NCI-H1092 (cell line): ENCODE measurements around the gene TRMO.
"Not testable (repeated sequence)": the region's sequence is repeated elsewhere in the genome, so short reads cannot be mapped to it uniquely, and the experiment has no call there.

Experiments
- DNase-seq: peaks from one replicate; lab custom pipeline; 2025; lab: John Stamatoyannopoulos, UW

Gene TRMO, protein sequence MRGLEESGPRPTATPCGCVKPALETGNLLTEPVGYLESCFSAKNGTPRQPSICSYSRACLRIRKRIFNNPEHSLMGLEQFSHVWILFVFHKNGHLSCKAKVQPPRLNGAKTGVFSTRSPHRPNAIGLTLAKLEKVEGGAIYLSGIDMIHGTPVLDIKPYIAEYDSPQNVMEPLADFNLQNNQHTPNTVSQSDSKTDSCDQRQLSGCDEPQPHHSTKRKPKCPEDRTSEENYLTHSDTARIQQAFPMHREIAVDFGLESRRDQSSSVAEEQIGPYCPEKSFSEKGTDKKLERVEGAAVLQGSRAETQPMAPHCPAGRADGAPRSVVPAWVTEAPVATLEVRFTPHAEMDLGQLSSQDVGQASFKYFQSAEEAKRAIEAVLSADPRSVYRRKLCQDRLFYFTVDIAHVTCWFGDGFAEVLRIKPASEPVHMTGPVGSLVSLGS

DNA sequence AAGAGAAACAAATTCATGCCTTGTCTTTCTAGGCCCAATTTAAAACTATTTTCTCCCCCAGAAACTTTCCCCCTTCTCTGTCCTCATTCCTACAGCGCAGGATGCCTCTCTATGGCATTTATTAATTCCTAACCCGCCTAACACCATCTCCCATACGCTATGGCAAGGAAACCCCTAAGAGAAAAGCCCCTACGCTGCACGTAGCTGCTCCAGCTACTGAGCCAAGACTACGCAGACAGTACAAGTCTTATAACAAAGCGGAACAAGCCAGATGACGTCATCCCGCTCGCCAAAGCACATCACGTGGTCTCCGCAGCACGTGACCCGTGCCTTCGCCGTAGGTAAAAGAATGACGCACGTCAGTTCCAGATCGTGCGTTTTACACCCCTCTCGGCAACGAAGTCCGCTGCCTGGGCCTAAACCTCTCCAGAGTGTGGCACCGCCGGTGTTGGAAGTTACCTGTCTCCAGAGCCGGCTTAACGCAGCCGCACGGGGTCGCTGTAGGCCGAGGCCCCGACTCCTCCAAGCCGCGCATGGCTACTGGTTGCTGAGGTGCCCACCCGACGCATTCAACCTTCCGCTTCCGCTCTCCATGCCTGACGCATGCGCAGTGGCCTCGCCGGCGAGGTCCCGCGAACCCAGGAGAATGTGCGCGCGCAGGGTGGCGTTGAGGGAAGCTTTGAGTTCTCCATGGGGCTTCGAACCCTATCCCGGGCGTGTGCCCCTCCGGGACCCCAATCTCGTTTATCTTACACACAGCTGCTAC, at the start of gene TRMO:
Gene TRMO (minus strand): TSS at position 542 of the 766 bp plus-strand sequence. CDS start 7 bp downstream, at position 535.
- peak; percentile 98 for DNase-seq

DNA sequence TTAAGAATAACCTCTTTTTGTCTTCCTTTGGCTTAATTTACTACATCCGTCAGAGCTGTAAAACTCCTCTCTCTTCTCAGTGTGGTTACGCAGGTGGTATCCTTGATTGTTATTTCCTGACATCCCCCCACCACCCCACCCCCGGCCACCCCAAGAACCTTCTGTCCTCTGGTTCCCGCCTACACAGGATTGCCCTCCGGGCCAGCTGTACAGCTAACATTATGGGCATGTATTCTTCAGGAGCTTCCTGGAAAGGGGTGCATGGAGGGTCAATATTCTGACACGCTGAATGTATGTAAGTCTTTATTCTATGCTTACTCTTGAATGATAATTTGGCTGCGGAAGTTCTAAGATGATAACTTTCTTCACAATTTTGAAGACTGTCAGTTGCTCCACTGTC, 47.9 kb upstream of the TRMO start:
- DNase-seq: no peak

DNA sequence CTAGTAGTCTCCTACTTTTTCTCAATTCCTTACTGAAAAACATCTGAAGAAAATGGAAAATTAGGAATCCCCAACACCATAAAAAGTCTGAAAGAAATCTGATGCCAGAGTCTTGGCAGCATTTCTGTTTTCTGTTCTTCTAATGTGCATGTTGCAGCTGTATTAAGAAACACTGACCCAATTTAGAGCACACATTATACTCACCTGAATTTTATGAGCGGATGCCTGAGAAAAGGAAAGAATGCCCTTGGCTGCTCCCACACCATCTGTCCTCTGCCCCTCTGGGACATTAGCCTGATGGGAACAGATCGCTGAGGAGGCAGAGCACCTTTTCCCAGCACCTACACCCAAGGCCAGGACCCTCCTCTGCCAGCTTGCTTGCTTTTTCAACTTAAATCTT, 46.7 kb upstream of the TRMO start:
- DNase-seq: no peak

DNA sequence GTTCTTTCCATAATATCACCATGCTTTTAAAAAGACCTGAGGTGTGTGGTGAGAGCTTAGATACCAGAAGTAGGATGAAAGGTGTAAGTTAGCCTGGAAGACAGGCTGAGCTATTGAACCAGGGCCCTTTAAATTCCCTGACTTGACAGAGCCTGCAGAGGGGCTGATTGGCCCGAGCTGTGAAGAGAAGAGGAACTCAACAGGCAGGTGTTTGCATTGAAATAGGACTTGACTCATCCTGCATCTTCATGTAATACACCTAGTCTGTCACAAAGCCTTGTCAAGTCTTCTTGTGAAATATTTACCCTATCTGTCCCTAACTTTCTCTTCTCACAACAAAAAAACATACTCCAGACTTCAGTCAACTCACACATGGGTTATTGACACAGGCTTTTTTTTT, 44.2 kb upstream of the TRMO start:
- no peak for DNase-seq

DNA sequence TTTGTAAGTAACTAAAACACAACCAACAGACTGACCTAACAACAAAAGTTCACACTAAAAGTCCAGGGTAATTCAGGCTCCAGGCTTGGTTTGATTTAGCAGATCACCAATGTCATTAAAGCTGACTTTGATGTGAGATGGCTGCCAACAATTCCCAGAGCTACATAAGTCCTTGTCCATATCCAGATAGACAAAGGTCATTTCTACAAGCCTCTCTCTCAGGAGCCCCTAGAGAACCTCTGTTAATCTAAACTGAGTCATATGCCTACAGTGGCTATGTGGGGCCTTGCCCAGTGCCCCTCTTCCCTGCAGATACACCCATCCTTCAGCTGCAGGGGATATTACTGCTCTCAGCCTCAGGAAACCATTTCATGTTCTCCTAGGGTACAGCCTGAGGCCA, 42.6 kb upstream of the TRMO start:
- DNase-seq: no peak

DNA sequence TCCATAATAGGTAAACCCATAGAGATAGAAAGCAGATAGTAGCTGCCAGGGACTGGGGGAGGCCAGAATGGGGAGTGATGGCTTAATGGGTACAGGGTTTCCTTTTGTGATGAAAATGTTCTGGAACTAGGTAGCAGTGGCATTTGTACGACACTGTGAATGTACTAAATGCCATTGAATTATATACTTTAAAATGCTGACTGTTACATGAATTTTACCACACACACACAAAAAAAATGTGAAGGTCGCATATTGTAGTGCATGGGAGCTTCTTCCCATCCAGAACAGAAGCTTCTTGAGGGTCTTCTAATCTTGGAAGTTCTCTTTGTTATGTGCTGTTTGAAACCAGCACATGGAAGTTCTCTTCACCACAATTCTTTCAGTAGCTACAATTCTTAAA, 40.9 kb upstream of the TRMO start:
- DNase-seq: no peak

DNA sequence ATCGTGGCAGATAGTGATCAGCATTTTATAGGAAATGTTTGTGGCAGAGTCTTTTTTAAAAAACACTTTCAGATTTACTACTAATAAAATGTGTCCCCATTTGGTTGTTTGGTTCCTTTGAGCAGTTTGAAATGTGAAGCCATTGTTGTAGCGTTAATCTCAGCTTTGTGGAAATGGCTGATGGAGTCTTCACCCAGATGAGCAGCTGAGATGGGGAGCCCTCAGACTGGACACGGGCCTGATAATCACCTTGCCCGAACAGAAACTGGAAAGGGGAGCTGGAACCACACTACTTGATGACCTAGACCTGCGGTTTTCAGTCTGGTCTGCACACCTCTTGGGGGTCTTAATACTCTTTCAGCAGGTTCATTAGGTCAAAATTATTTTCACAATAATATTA, 40.3 kb upstream of the TRMO start:
- no peak for DNase-seq

DNA sequence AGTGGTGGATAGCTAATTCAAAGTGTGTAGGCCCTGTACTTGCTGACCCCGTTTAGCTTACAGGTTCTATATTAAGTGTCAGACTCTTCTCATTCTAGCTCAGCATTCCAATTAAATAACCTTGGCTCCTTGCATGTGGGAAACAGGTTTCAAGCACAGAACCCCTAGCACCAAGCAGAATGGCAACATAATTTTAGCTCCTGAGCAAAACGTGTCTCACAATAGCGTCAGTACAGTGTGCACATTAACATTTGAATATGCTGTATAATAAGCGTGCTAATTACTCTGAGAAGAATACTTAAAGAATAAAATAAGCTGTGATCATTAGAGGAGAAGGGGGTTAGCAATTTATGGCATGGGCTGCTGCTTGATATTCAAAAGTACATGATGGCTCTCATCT, 39.8 kb upstream of the TRMO start:
- DNase-seq: no peak

DNA sequence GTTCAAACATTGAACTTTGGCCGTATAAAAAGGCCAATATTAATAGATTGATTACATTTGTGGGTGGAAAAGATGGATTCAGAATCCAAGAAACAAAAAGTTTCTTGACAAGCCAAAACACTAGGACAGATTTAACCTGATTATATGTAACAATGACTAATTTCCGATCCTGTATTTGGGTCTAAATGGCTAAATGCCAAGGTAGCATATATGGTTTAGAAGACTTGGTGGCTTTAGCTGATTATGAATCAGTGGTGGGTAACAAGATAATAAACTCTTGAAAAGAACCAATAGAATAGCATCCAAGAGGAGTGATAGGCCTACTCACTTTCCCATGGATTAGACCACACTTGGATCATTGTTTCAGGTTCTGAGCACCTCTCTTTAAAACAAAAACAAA, 39.1 kb upstream of the TRMO start:
- no peak for DNase-seq

DNA sequence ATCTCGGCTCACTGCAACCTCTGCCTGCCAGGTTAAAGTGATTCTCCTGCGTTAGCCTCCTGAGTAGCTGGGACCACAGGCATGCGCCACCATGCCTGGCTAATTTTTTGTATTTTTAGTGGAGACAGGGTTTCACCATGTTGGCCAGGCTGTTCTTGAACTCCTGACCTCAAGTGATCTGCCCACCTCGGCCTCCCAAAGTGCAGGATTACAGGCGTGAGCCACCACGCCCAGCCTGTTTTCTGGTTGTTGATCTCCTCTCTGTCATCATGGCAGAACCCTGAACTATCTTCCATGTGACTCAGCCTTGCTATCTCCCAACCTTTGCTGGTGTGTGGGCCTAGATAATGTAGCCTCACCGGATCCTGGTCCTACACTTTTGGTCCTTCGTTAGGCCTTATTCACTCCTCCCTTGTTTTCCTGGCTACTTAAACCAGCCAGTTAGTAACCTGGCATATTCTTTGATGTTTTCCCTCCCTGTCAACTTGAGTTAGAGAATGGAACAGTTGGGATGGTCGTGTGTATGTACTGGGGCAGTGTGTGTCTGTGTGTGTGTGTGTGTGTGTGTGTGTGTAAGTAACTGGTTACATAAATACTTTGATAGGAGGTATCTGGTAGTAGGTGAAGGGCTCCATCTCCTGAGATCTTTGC, 38.5 kb upstream of the TRMO start:
- DNase-seq: not testable (repeated sequence)

DNA sequence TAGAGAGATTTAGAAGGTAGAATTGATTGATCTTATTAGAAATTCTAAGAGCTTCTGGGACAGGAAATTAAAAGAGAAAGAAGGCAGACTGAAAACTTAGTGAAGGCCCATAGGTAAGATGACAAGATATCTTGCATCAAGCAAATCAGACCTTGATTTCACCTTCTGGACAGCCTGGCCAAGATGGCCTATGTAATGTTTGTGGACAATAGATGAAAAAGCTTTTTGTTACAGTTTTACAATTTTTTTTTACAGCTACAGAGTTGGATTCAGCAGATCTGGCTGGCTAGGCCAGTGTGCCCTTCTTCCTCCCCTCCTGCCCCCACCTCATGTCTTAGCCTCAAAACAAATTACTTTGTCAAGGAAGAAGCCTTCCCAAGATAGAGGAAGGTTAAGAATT, 37.3 kb upstream of the TRMO start:
- DNase-seq: no peak

DNA sequence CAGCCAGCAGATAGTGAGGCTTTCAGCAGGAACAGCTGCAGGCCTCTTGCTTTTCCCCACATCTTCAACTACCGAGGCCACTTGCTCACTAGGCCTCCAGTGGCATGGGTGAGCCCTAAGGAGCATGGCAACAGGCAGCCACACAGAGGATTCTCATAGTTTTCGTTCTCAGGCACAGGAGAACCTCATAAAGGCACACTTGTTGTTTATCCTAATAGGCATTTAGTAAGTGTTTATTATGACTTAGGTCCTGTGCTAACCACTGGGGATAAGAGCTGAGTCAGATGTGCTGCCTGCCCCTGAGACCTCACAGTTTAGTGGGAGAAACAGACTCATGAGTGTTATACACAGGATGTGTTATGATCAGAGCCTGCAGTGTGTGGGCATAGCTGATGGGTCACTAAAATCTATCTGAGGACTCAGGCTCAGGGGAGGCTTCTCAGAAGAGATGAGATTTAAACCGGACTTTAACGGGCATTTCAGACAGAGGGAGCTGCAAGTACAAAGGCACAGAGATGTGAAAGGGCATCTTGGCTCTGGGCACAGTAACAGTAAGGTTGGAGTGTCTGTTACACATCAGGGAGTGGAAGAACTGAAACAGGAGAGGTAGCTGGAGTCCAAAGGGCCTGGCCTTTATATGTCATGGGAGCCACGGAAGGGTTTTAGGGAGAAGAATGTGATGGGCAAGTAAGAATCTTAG, 36.7 kb upstream of the TRMO start:
- no peak for DNase-seq

DNA sequence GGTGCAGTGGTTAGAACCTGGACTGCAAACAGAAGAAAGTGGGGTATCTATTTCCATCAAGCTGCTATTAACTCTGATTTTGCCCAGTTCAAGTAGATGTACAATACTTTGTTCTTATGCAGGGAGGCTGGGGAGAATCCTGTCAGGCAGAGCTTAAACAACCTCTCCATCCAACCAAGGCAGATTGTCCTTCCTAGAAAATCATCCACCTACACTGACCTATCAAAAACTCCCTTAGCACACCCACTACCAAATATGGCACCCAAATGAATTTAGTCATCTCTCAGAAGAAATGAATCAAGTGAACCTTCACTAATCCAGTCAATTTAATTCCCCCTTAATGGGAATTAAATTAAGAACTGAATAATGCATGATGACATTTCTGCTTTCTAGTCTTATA, 34.0 kb upstream of the TRMO start:
- no peak for DNase-seq

DNA sequence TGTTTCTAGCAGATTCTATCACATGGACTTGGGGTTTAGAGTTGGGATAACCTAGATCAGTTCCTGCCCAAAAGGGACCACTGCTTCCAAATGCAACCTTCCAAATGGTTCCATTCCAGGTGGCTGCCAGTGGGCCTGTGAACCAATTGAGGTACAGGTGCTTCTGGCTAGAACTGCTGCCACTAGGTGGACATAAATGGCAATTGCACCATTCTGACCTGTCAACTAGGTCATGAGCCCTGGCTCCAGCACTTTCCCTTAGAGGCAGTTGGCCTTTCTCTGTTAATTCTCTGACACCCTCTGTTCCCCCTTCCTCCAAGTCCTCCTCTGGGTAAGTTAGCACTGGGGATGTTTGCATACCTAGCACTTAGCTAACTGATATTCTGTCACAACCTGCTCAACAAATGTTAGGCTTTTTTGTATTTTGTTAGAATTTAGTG, 32.3 kb upstream of the TRMO start:
- DNase-seq: peak; percentile 45

DNA sequence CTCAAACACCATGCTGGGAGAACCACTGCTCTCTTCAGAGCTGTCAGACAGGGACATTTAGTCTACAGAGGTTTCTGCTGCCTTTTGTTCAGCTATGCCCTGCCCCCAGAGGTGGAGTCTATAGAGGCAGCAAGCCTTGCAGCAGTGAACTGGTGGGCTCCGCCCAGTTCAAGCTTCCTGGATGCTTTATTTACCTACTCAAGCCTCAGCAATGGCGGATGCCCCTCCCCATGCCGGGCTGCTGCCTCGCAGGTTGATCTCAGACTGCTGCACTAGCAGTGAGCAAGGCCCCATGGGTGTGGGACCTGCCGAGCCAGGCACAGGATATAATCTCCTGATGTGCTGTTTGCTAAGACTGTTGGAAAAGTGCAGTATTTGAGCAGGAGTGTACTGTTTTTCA, 28.6 kb upstream of the TRMO start:
- not testable (repeated sequence) for DNase-seq

DNA sequence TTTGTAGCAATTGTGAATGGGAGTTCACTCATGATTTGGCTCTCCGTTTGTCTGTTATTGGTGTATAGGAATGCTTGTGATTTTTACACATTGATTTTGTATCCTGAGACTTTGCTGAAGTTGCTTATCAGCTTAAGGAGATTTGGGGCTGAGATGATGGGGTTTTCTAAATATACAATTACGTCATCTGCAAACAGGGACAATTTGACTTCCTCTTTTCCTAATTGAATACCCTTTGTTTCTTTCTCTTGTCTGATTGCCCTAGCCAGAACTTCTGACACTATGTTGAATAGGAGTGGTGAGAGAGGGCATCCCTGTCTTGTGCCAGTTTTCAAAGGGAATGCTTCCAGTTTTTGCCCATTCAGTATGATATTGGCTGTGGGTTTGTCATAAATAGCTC, 24.8 kb upstream of the TRMO start:
- not testable (repeated sequence) for DNase-seq

DNA sequence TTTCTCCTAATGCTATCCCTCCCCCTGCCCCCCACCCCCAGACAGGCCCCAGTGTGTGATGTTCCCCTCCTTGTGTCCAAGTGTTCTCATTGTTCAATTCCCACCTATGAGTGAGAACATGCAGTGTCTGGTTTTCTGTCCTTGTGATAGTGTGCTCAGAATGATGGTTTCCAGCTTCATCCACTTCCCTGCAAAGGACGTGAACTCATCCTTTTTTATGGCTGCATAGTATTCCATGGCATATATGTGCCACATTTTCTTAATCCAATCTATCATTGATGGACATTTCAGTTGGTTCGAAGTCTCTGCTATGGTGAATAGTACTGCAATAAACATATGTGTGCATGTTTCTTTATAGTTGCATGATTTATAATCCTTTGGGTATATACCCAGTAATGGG, 23.2 kb upstream of the TRMO start:
- not testable (repeated sequence) for DNase-seq

DNA sequence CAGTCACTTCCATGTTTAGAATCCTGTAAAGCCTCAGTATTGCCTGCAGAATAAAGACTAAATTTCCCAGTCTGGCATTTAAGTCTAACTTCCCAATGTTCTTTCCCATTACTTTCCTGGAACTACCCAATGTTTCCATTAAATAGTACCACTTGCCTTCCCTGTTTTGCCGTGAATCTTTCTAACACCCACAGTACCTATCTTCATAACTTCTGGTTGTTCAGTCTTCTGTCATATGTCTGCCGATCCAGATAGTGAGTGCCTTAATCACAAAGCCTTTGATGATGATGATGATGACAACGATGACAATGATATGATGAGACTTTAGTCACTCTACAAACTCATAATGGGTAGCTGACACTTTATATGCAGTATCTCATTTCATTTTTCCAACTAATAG, 22.3 kb upstream of the TRMO start:
- no peak for DNase-seq

DNA sequence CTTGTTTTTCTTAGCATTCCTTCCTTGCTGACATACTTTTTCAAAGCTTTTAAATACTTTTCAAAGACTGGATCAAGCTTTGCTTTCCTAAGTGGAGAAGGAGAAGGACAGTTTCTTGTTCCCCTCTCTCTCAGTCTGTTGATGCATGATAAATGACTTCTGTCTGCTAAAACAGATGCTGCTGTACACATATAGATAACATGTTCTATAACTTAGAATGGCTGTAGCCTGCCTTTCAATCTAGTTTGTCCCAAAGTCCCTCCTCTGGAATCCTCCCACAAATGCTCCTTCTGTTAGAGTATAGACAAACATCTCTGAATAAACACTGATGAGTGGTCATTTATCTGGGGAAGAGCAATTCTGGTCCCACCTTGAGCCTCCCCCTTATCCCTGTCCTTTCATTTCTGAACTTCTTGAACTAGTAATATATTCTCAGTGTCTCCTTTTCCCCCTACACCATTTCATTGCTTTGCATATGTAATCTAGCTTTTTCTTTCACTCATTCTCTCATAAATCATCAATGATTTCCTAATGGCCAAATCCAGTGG, 21.1 kb upstream of the TRMO start:
- DNase-seq: no peak

DNA sequence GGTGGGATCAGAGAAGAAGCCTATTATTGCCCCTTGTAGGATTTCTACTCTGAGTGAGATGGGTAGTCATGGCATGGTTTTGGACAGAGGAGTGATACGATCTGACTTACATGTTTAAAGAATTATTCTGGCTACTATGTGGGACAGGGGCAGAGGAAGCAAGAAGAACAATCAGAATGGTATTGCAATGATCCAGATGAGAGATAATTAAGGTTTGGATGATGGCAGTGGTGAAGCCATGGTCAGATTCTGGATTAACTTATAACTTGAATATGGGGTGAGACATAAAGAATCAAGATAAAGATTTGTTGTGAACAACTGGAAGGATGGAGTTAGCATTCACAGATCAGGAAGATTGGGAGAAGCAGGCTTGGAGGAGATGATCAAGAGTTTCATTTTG, 19.0 kb upstream of the TRMO start:
- DNase-seq: no peak

DNA sequence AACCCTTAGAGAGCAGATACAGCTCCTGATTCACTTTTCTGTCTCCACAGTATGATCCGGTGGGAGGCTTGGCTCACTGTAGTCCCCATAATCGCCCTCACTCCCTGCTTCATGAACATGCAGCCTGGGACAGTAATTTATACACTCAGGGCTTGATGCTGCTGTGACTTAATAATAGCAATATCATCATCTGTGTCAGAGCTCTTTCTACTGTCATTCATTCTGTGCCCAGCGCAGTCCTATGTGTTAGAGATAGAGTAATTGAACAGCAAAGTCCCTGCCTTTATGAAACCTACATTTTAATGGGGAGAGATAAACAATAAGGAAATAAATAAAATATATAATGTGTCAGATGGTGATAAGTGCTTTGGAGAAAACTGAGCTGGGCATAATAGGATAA, 18.4 kb upstream of the TRMO start:
- no peak for DNase-seq

DNA sequence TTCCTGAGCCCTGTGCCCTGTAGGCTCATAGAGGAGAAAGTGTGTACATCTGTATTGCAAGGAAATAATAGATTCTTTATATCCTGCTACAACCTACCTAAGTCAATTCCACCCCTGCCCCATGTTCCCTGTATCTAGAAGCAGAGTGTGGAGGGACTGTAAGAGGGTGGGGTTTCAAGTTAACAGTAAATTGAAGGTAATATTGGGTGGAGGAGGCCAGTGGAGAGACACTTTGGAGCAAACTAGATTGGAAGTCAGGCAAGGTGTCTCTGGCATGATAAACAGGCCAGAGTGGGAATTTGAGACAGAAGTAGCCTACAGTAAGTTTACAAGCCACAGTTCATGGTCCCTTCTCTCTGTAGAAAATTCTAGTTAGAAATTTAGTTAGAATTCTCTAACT, 17.9 kb upstream of the TRMO start:
- DNase-seq: no peak
